Superior temporal gyrus (tissue), 1 donor: ENCODE results near the gene FAM200B.

Experiments
- DNase-seq: peaks from one replicate; pipeline ENCODE4 v3.0.0-alpha.2; 2016; ENCODE audit errors: extremely low spot score

FAM200B gene

DNA sequence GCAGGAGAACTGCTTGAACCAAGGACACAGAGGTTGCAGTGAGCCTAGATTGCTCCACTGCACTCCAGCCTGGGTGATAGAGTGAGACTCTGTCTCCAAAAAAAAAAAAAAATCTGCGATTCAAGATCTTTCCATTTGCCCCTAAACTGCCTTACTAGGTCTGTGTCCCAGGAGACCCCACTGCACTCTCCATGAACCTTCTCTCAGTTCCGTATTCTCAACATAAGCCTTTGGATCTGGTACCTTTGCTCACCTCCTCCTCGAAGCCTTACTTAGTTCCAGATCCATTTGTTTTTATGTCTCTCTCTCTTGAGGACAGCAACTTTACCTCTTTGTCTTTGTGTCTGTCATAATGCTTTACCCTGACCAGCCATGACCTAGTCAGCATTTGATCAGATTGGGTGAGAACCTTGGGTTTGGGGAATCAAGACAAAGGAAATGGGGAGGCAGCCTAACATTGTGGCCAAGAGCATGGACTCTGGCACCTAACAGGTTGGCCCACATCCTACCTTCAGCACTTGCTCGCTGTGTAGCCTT lies 55.0 kb downstream of the FAM200B start:
- no peak for DNase-seq

- DNase-seq, result no peak
Observed at GRCh38 chr4:15737255-15737654, 55.6 kb downstream of the FAM200B start.

DNA sequence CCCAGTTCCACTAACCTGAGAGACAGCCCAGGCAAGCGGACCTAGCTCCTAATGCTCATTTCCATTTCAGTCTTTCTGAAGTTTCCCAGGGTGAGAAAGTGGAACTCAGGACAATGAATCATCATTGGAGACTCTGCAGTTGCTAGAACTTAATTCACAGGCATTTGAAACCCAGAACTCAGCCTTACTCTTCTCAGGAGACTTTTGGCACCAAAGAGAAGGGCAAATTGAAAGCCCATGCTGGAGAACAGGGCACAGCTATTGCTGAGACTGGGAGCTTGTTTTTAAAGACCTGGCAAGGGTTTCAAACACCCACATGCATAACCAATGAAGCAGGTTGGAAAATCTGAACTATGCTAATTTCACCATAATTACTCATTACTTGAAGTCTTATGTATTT lies 57.2 kb downstream of the FAM200B start:
- peak; percentile 19 for DNase-seq
